ENCODE measurements around the gene ZNF773. TPM values are rescaled to one million over a fixed set of nuclear protein-coding genes. Genes with fewer than 3 reads are reported as not detected.

The ZNF773 gene
- total and polyA plus RNA-seq, 10 of the 15 experiments (the other 5 are each of a cell fraction or from before 2014, with no cell fraction given) = 0.21 to 9.1 (median 6.7) TPM

GRCh38 chr19:57527136-57527881 is 27.6 kb downstream of the ZNF773 start, which contains the start of gene ZNF549 (continued):
- TF ChIP-seq REST (IDR thresholded peaks at IDR 0.05; ENCODE audit: low read depth, low read length) (no peak), ZBTB40 (IDR thresholded peaks at IDR 0.05; ENCODE audit: borderline replicate concordance) (peak; percentile 96), WRNIP1 (IDR thresholded peaks at IDR 0.05; ENCODE audit: borderline replicate concordance, low read depth, low read length) (no peak), CREB1 (IDR thresholded peaks at IDR 0.05; ENCODE audit: low read depth) (peak; percentile 85), RB1 (IDR thresholded peaks at IDR 0.05; ENCODE audit: borderline replicate concordance) (peak; percentile 38; the same call in 1 of the 2 replicates), LARP7 (IDR thresholded peaks at IDR 0.05) (0 out of 2 replicates have a peak, but pooled peaks have one; percentile 53), NKRF (conservative IDR thresholded peaks at IDR 0.05) (peak; percentile 65; the same call in 1 of the 2 replicates), RFX5 (IDR thresholded peaks at IDR 0.05; ENCODE audit: low read depth, low read length) (no peak), EGR1 (IDR thresholded peaks at IDR 0.05; ENCODE audit: borderline replicate concordance in 1 of 2, low read depth in 2 of 2, low read length in 2 of 2) (peak in 1 of 2 experiments; percentile 59; a peak in 1 of 3 replicates), RBBP5 (conservative IDR thresholded peaks at IDR 0.05) (no peak), ATF3 (IDR thresholded peaks at IDR 0.05; ENCODE audit: borderline replicate concordance, extremely low read depth, low read depth, low read length) (no peak), CREM (IDR thresholded peaks at IDR 0.05; ENCODE audit: low read depth) (peak; percentile 49; the same call in 1 of the 2 replicates), BCL3 (IDR thresholded peaks at IDR 0.05; ENCODE audit: borderline replicate concordance, insufficient read depth, low read depth, low read length, poor library complexity, severe bottlenecking) (no peak)
- TF ChIP-seq, protein P1, sequence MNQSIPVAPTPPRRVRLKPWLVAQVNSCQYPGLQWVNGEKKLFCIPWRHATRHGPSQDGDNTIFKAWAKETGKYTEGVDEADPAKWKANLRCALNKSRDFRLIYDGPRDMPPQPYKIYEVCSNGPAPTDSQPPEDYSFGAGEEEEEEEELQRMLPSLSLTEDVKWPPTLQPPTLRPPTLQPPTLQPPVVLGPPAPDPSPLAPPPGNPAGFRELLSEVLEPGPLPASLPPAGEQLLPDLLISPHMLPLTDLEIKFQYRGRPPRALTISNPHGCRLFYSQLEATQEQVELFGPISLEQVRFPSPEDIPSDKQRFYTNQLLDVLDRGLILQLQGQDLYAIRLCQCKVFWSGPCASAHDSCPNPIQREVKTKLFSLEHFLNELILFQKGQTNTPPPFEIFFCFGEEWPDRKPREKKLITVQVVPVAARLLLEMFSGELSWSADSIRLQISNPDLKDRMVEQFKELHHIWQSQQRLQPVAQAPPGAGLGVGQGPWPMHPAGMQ (IDR thresholded peaks at IDR 0.05; ENCODE audit: borderline replicate concordance) = no peak
